Stimulated activated memory B cell treated with anti-CD40 and anti-IgM and Interleukin-4, amounts not matched to agents 10 μg/mL and 1 μg/mL and 100 μg/mL, for 72 hours (primary cell): ENCODE data around the gene VAMP8.
"Not testable (repeated sequence)": the region's sequence is repeated elsewhere in the genome, so short reads cannot be mapped to it uniquely, and the experiment has no call there.

Experiments used
- ATAC-seq: fragments of 150-1000 bp; cut with Tn5 transposase; 2 replicates; pipeline ENCODE4 v1.10.0; 2021
- H3K27ac Mint-ChIP-seq: one replicate; pipeline ENCODE4 v1.8.0; 2022; ENCODE audit warnings: mild to moderate bottlenecking, mixed read lengths
- H3K27me3 Mint-ChIP-seq: one replicate; pipeline ENCODE4 v1.8.0; 2022; ENCODE audit warnings: mixed read lengths
- H3K36me3 Mint-ChIP-seq: one replicate; pipeline ENCODE4 v1.8.0; 2022; ENCODE audit warnings: mixed read lengths
- H3K4me1 Mint-ChIP-seq: one replicate; pipeline ENCODE4 v1.8.0; 2022; ENCODE audit warnings: mixed read lengths
- H3K4me3 Mint-ChIP-seq: one replicate; pipeline ENCODE4 v1.8.0; 2022; ENCODE audit warnings: mild to moderate bottlenecking, moderate library complexity, mixed read lengths
- H3K9me3 Mint-ChIP-seq: one replicate; pipeline ENCODE4 v1.8.0; 2022; ENCODE audit warnings: mixed read lengths

Gene VAMP8

GRCh38 chr2:85607268-85608215 lies 30.2 kb downstream of the VAMP8 start:
- Mint-ChIP-seq H3K9me3 (no peaks in the 10 kb centered on the region), H3K4me1 (peaks cover 44% of the 10 kb centered on the region), H3K36me3 (peaks cover 23% of the 10 kb centered on the region), H3K27ac (no peak overlapping the region), H3K27me3 (no peaks in the 10 kb centered on the region), H3K4me3 (no peak overlapping the region)
- ATAC-seq = no peak

- no peak for ATAC-seq
- H3K27me3 Mint-ChIP-seq = no peaks in the 10 kb centered on the region
- peak overlapping the region; percentile 89 for H3K27ac Mint-ChIP-seq
- peak overlapping the region; percentile 95 for H3K4me3 Mint-ChIP-seq
- peaks cover 28% of the 10 kb centered on the region for H3K4me1 Mint-ChIP-seq
- H3K36me3 Mint-ChIP-seq = peaks cover 23% of the 10 kb centered on the region
- H3K9me3 Mint-ChIP-seq = no peaks in the 10 kb centered on the region
Measured at GRCh38 chr2:85611217-85611704, 33.9 kb downstream of the VAMP8 start.

- peak; percentile 88 for ATAC-seq
Measured at GRCh38 chr2:85611705-85612587, 34.6 kb downstream of the VAMP8 start, which contains the start of gene C2orf68. Gene C2orf68, minus strand, starts transcription at chr2:85612066. Its CDS starts 82 bp downstream, at chr2:85611984.

GRCh38 chr2:85613717-85614515 lies 36.5 kb downstream of the VAMP8 start:
- Mint-ChIP-seq H3K36me3 (peaks cover 7% of the 10 kb centered on the region), H3K9me3 (no peaks in the 10 kb centered on the region), H3K27ac (peak overlapping the region; percentile 89), H3K27me3 (no peaks in the 10 kb centered on the region), H3K4me1 (peaks cover 27% of the 10 kb centered on the region), H3K4me3 (no peak overlapping the region)
- ATAC-seq = no peak

More at GRCh38 chr2:85611705-85612587, 34.6 kb downstream of the VAMP8 start, which contains the start of gene C2orf68:
- Mint-ChIP-seq H3K36me3 (peaks cover 17% of the 10 kb centered on the region), H3K27me3 (no peaks in the 10 kb centered on the region), H3K9me3 (no peaks in the 10 kb centered on the region), H3K27ac (peak within 1 kb of the TSS; percentile 89), H3K4me1 (peaks cover 25% of the 10 kb centered on the region), H3K4me3 (peak within 1 kb of the TSS; percentile 95)

- H3K36me3 Mint-ChIP-seq, H3K4me3 Mint-ChIP-seq, ATAC-seq, H3K27ac Mint-ChIP-seq, H3K27me3 Mint-ChIP-seq, H3K9me3 Mint-ChIP-seq: not testable (repeated sequence)
- peaks cover 24% of the 10 kb centered on the region for H3K4me1 Mint-ChIP-seq
Measured at GRCh38 chr2:85614757-85615156, 37.4 kb downstream of the VAMP8 start.

- peaks cover 6% of the 10 kb centered on the region for H3K36me3 Mint-ChIP-seq
- peak overlapping the region; percentile 94 for H3K27ac Mint-ChIP-seq
- peaks cover 24% of the 10 kb centered on the region for H3K4me1 Mint-ChIP-seq
- H3K27me3 Mint-ChIP-seq = no peaks in the 10 kb centered on the region
- ATAC-seq = no peak
- H3K9me3 Mint-ChIP-seq = no peaks in the 10 kb centered on the region
- no peak overlapping the region for H3K4me3 Mint-ChIP-seq
Measured at GRCh38 chr2:85615413-85615728, 38.0 kb downstream of the VAMP8 start.

GRCh38 chr2:85617723-85618122 lies 40.3 kb downstream of the VAMP8 start:
- not testable (repeated sequence) for ATAC-seq, H3K27me3 Mint-ChIP-seq, H3K27ac Mint-ChIP-seq, H3K4me3 Mint-ChIP-seq, H3K9me3 Mint-ChIP-seq
- Mint-ChIP-seq H3K36me3 (peaks cover 15% of the 10 kb centered on the region), H3K4me1 (peaks cover 17% of the 10 kb centered on the region)

- H3K9me3 Mint-ChIP-seq = no peaks in the 10 kb centered on the region
- peaks cover 31% of the 10 kb centered on the region for H3K36me3 Mint-ChIP-seq
- no peaks in the 10 kb centered on the region for H3K27me3 Mint-ChIP-seq
- no peak overlapping the region for H3K27ac Mint-ChIP-seq
- no peak for ATAC-seq
- H3K4me3 Mint-ChIP-seq = no peak overlapping the region
- peaks cover 16% of the 10 kb centered on the region for H3K4me1 Mint-ChIP-seq
Measured at GRCh38 chr2:85619617-85620016, 42.2 kb downstream of the VAMP8 start.

- H3K27me3 Mint-ChIP-seq = no peaks in the 10 kb centered on the region
- no peak overlapping the region for H3K4me3 Mint-ChIP-seq
- H3K36me3 Mint-ChIP-seq = peaks cover 43% of the 10 kb centered on the region
Measured at GRCh38 chr2:85621338-85621737, 44.0 kb downstream of the VAMP8 start.

GRCh38 chr2:85623991-85624390 lies 46.6 kb downstream of the VAMP8 start:
- no peak overlapping the region for H3K4me3 Mint-ChIP-seq
- peaks cover 7% of the 10 kb centered on the region for H3K4me1 Mint-ChIP-seq
- ATAC-seq = no peak
- no peaks in the 10 kb centered on the region for H3K9me3 Mint-ChIP-seq
- no peaks in the 10 kb centered on the region for H3K27me3 Mint-ChIP-seq
- peaks cover 50% of the 10 kb centered on the region for H3K36me3 Mint-ChIP-seq
- no peak overlapping the region for H3K27ac Mint-ChIP-seq

More at GRCh38 chr2:85621338-85621737, 44.0 kb downstream of the VAMP8 start:
- H3K27ac Mint-ChIP-seq = no peak overlapping the region
- no peak for ATAC-seq
- H3K9me3 Mint-ChIP-seq = no peaks in the 10 kb centered on the region
- peaks cover 16% of the 10 kb centered on the region for H3K4me1 Mint-ChIP-seq

GRCh38 chr2:85628658-85629057 lies 51.3 kb downstream of the VAMP8 start:
- Mint-ChIP-seq H3K9me3 (no peaks in the 10 kb centered on the region), H3K36me3 (peaks cover 53% of the 10 kb centered on the region), H3K27ac (peak overlapping the region; percentile 72), H3K27me3 (no peaks in the 10 kb centered on the region), H3K4me3 (peak overlapping the region; percentile 18), H3K4me1 (peaks cover 11% of the 10 kb centered on the region)
- ATAC-seq = peak; percentile 85

- Mint-ChIP-seq H3K4me1 (peaks cover 11% of the 10 kb centered on the region), H3K4me3 (no peak overlapping the region), H3K27me3 (no peaks in the 10 kb centered on the region), H3K36me3 (peaks cover 48% of the 10 kb centered on the region), H3K9me3 (no peaks in the 10 kb centered on the region), H3K27ac (no peak overlapping the region)
- no peak for ATAC-seq
Measured at GRCh38 chr2:85631316-85631715, 53.9 kb downstream of the VAMP8 start.
